D341Med (cell line): ENCODE measurements around the gene CADPS2.

Experiments used
- DNase-seq: peaks from one replicate; pipeline ENCODE4 v3.0.0; 2012; ENCODE audit warnings: low spot score

CADPS2 gene

GRCh38 chr7:122310119-122311021 lies 575.9 kb downstream of the CADPS2 start:
- no peak for DNase-seq

GRCh38 chr7:122309421-122309820 lies 576.8 kb downstream of the CADPS2 start:
- DNase-seq, result no peak

- DNase-seq, result no peak
Measured at GRCh38 chr7:122307228-122307621, 579.0 kb downstream of the CADPS2 start.

GRCh38 chr7:122306320-122307227 lies 579.7 kb downstream of the CADPS2 start:
- no peak for DNase-seq

GRCh38 chr7:122305475-122306319 lies 580.6 kb downstream of the CADPS2 start:
- peak; percentile 65 for DNase-seq

- no peak for DNase-seq
Measured at GRCh38 chr7:122304996-122305421, 581.3 kb downstream of the CADPS2 start.

GRCh38 chr7:122304319-122304975 lies 581.8 kb downstream of the CADPS2 start, which contains the start of gene FEZF1:
FEZF1 (minus strand) TSS chr7:122304750; CDS start chr7:122304437, 313 bp downstream.
- DNase-seq, result no peak

GRCh38 chr7:122303531-122304318 lies 582.5 kb downstream of the CADPS2 start:
- DNase-seq, result peak; percentile 57

- no peak for DNase-seq
Measured at GRCh38 chr7:122302761-122303530, 583.3 kb downstream of the CADPS2 start.

GRCh38 chr7:122301858-122302760 lies 584.2 kb downstream of the CADPS2 start:
- DNase-seq, result no peak

- no peak for DNase-seq
Measured at GRCh38 chr7:122300956-122301833, 585.1 kb downstream of the CADPS2 start.

- DNase-seq, result peak; percentile 59
Measured at GRCh38 chr7:122300211-122300932, 585.9 kb downstream of the CADPS2 start.

- no peak for DNase-seq
Measured at GRCh38 chr7:122299624-122300210, 586.5 kb downstream of the CADPS2 start.

- DNase-seq, result no peak
Measured at GRCh38 chr7:122298618-122299017, 587.6 kb downstream of the CADPS2 start.

GRCh38 chr7:122298131-122298530 lies 588.1 kb downstream of the CADPS2 start:
- DNase-seq, result no peak

- no peak for DNase-seq
Measured at GRCh38 chr7:122291189-122291588, 595.1 kb downstream of the CADPS2 start.
